RWPE2 (cell line): Measurements from ENCODE around the gene PCDHB4.

Experiments
- ATAC-seq: fragments of 200-7000 bp; cut with Tn5 transposase; 3 replicates; pipeline ENCODE4 v1.9.1; 2021; ENCODE audit warnings: low read depth
- DNase-seq: peaks from one replicate; pipeline ENCODE4 v3.0.0-alpha.2; 2020; ENCODE audit warnings: low spot score
- H3K27ac ChIP-seq: fragments of 450-650 bp; 2 replicates; pipeline ENCODE4 v1.5.1; 2017; ENCODE audit warnings: mild to moderate bottlenecking; ENCODE audit not compliant: poor library complexity, severe bottlenecking
- H3K27me3 ChIP-seq: fragments of 250-450 bp; sonication (Bioruptor Pico); 2 replicates; pipeline ENCODE4 v1.5.1; 2021; ENCODE audit warnings: mild to moderate bottlenecking, moderate library complexity; ENCODE audit not compliant: insufficient read depth, poor library complexity, severe bottlenecking
- H3K36me3 ChIP-seq: fragments of 250-450 bp; sonication (Bioruptor Pico); 2 replicates; pipeline ENCODE4 v1.5.1; 2020; ENCODE audit warnings: low read depth, mild to moderate bottlenecking, moderate library complexity
- H3K4me1 ChIP-seq: fragments of 250-450 bp; sonication (Bioruptor Pico); 2 replicates; pipeline ENCODE4 v1.5.1; 2021; ENCODE audit warnings: mild to moderate bottlenecking, moderate library complexity; ENCODE audit not compliant: insufficient read depth, poor library complexity, severe bottlenecking
- H3K4me3 ChIP-seq: fragments of 250-450 bp; sonication (Bioruptor Pico); 2 replicates; pipeline ENCODE4 v1.5.1; 2021; ENCODE audit warnings: mild to moderate bottlenecking, moderate library complexity; ENCODE audit not compliant: severe bottlenecking
- H3K9me3 ChIP-seq: fragments of 250-450 bp; sonication (Bioruptor Pico); 2 replicates; pipeline ENCODE4 v1.5.1; 2021; ENCODE audit warnings: mild to moderate bottlenecking, moderate library complexity; ENCODE audit not compliant: severe bottlenecking
- CTCF ChIP-seq: fragments of 450-650 bp; IDR thresholded peaks from one replicate; pipeline ENCODE4 v1.5.1; 2017; ENCODE audit warnings: mild to moderate bottlenecking, moderate library complexity; ENCODE audit not compliant: poor library complexity, severe bottlenecking

PCDHB4 gene

GRCh38 chr5:141121563-141121962 lies at the start of gene PCDHB4:
Gene PCDHB4 (plus strand): TSS chr5:141121818. CDS start chr5:141121999, 181 bp downstream.
- Histone ChIP-seq H3K9me3 (no peaks in the 10 kb centered on the region), H3K27ac (no peak within 1 kb of the TSS), H3K36me3 (no peaks in the 10 kb centered on the region), H3K4me1 (no peaks in the 10 kb centered on the region), H3K4me3 (no peak within 1 kb of the TSS), H3K27me3 (peaks cover 61% of the 10 kb centered on the region)
- ATAC-seq (no peak), DNase-seq (no peak)
- TF ChIP-seq CTCF, result peak; percentile 11

- H3K27ac ChIP-seq, result no peak overlapping the region
- ATAC-seq, result no peak; the same call in 2 of the 3 replicates
These were observed 43.8 kb upstream of the PCDHB4 start for GRCh38 chr5:141077826-141078225.

GRCh38 chr5:141082228-141082627 lies 39.4 kb upstream of the PCDHB4 start:
- Histone ChIP-seq H3K36me3 (no peaks in the 10 kb centered on the region), H3K4me1 (no peaks in the 10 kb centered on the region), H3K9me3 (peaks cover 2% of the 10 kb centered on the region), H3K27ac (no peak overlapping the region), H3K4me3 (no peak overlapping the region), H3K27me3 (peaks cover 25% of the 10 kb centered on the region)
- ATAC-seq, result no peak
- no peak for TF ChIP-seq CTCF
- no peak for DNase-seq

More at GRCh38 chr5:141077826-141078225, 43.8 kb upstream of the PCDHB4 start:
- DNase-seq, result no peak
- H3K9me3 ChIP-seq, result peaks cover 2% of the 10 kb centered on the region
- H3K4me1 ChIP-seq, result no peaks in the 10 kb centered on the region
- H3K4me3 ChIP-seq, result no peak overlapping the region
- TF ChIP-seq CTCF, result no peak
- no peaks in the 10 kb centered on the region for H3K36me3 ChIP-seq
- peaks cover 58% of the 10 kb centered on the region for H3K27me3 ChIP-seq

GRCh38 chr5:141084487-141084989 lies 37.1 kb upstream of the PCDHB4 start:
- TF ChIP-seq CTCF, result peak; percentile 97
- Histone ChIP-seq H3K27ac (no peak overlapping the region), H3K4me3 (peak overlapping the region; percentile 33), H3K36me3 (no peaks in the 10 kb centered on the region), H3K27me3 (peaks cover 12% of the 10 kb centered on the region), H3K4me1 (no peaks in the 10 kb centered on the region), H3K9me3 (no peaks in the 10 kb centered on the region)
- peak; percentile 99 for ATAC-seq
- no peak for DNase-seq

- ATAC-seq, result peak; percentile 74
- no peak within 1 kb of the TSS for H3K27ac ChIP-seq
- H3K36me3 ChIP-seq, result no peaks in the 10 kb centered on the region
- no peaks in the 10 kb centered on the region for H3K4me1 ChIP-seq
- H3K4me3 ChIP-seq, result peak within 1 kb of the TSS; percentile 29
- DNase-seq, result no peak
- peak; percentile 63 for TF ChIP-seq CTCF
- peaks cover 18% of the 10 kb centered on the region for H3K9me3 ChIP-seq
- H3K27me3 ChIP-seq, result peaks cover 39% of the 10 kb centered on the region
These were observed 26.9 kb upstream of the PCDHB4 start, which contains the start of gene PCDHB2 for GRCh38 chr5:141094481-141095262. Gene PCDHB2 (plus strand): TSS chr5:141094615. CDS start chr5:141094791, 176 bp downstream.
